Measurements from ENCODE around the gene TLR7.

The TLR7 gene

DNA sequence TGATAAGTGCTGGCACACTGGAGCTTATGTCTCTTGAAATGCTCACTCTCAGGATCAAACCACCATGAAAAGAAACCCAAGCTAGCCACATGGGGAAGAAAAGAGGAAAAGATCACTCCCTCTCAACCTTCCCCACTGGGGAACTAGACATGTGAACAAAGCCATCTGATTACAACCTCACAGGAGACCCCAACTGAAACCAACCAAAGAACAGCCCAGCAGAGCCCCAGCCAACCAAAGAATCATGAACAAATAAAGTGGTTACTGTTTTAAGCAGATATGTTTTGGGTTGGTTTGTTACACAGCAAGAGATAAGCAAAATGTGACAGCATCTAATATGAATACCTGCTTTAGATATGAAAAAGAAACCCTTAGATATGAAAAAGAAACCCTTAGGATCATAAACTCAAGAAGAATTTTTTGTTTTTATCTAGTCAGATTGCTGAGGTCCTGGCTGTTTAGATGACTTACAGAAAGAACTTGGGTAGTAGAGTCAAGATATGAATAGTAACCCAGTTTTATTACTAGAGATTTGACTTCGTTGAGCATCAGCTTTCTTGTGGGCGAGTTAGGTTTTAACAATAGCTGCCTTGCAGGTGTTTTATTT, 23.7 kb upstream of the TLR7 start:
- no peaks in the 10 kb centered on the region for H3F3A ChIP-seq (ENCODE audit: low read depth)
- H3K9me2 ChIP-seq (replicated peaks; ENCODE audit: low read depth, low read length) = no peaks in the 10 kb centered on the region
- H3K4me1 ChIP-seq (ENCODE audit: insufficient read depth, low read length, poor library complexity, severe bottlenecking) = no peaks in the 10 kb centered on the region
- H3K9me3 ChIP-seq (ENCODE audit: insufficient read depth, low read depth, low read length) = no peaks in the 10 kb centered on the region
- H3K4me2 ChIP-seq (ENCODE audit: low read depth, low read length, poor library complexity, severe bottlenecking) = no peak overlapping the region
- no peak overlapping the region for H3K4me3 ChIP-seq (ENCODE audit: low read length, poor library complexity, severe bottlenecking)
- H3K9ac ChIP-seq (ENCODE audit: low read depth, low read length, poor library complexity, severe bottlenecking) = no peak overlapping the region
- no peaks in the 10 kb centered on the region for H3K79me2 ChIP-seq (ENCODE audit: insufficient read depth, low read length)
- no peaks in the 10 kb centered on the region for H4K20me1 ChIP-seq (ENCODE audit: insufficient read depth, low read length, poor library complexity, severe bottlenecking)
- no peaks in the 10 kb centered on the region for H3K27me3 ChIP-seq (ENCODE audit: insufficient read depth, low read length, poor library complexity, severe bottlenecking)
- no peaks in the 10 kb centered on the region for H3K36me3 ChIP-seq (ENCODE audit: insufficient read depth, low read length)
- H2AFZ ChIP-seq (ENCODE audit: low read length) = no peak overlapping the region
- TF ChIP-seq EZH2phosphoT487 (IDR thresholded peaks at IDR 0.05; ENCODE audit: borderline replicate concordance) (no peak), CTCF (conservative IDR thresholded peaks at IDR 0.05; ENCODE audit: low read length) (no peak)

DNA sequence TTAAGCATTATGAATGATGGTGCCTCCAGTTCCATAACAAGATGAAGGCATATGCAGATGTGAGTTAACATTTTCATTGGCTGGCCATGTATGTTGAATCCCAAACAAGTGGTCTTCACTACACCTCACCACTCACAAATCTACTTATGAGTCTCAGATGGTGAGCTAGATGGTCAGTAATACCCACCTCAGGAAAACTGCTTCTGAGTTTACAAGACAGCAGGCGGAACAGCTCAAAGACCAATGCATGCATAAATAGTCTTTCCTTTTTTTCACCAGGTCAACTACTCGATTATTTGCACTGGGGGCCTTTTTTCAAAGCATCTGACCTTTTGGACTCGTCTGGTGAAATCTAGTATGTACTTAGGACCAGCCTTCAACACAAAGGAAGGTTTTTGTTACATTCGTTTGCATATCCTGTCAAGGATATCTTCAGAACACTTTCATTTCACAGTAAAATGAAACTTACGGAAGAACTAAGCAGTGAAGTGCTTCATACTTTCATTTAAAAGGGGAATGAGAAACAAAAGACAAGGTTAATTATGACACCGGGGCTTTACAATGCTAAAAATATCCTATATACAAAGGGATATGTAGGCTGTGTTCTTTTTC, 23.1 kb upstream of the TLR7 start:
- Histone ChIP-seq H3K9me3 (ENCODE audit: insufficient read depth, low read depth, low read length) (no peaks in the 10 kb centered on the region), H3K4me3 (ENCODE audit: low read length, poor library complexity, severe bottlenecking) (no peak overlapping the region), H3K36me3 (ENCODE audit: insufficient read depth, low read length) (no peaks in the 10 kb centered on the region), H3K27me3 (ENCODE audit: insufficient read depth, low read length, poor library complexity, severe bottlenecking) (no peaks in the 10 kb centered on the region), H3F3A (ENCODE audit: low read depth) (no peaks in the 10 kb centered on the region), H4K20me1 (ENCODE audit: insufficient read depth, low read length, poor library complexity, severe bottlenecking) (no peaks in the 10 kb centered on the region), H2AFZ (ENCODE audit: low read length) (no peak overlapping the region), H3K9me2 (replicated peaks; ENCODE audit: low read depth, low read length) (no peaks in the 10 kb centered on the region), H3K4me2 (ENCODE audit: low read depth, low read length, poor library complexity, severe bottlenecking) (no peak overlapping the region), H3K4me1 (ENCODE audit: insufficient read depth, low read length, poor library complexity, severe bottlenecking) (no peaks in the 10 kb centered on the region), H3K79me2 (ENCODE audit: insufficient read depth, low read length) (no peaks in the 10 kb centered on the region), H3K9ac (ENCODE audit: low read depth, low read length, poor library complexity, severe bottlenecking) (no peak overlapping the region)
- TF ChIP-seq CTCF (conservative IDR thresholded peaks at IDR 0.05; ENCODE audit: low read length) (no peak), EZH2phosphoT487 (IDR thresholded peaks at IDR 0.05; ENCODE audit: borderline replicate concordance) (no peak)

DNA sequence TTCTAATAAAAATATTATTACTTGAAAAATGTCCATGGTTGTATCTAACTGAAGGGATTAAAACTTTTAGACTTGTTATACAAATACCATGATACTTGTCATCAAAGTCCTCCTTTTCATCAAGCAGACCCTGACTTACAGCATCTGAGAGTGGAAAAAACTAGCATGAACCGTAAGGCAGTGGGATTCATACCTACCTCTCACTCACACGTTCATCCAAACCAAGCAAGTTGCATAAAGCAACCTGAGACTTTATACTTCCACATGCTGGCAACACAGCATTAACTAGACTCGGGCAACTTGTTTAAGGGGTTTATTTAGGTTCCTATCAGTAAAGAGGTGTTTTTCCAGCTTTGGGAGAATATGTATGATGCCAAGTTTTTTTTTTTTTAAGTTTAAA, 22.6 kb upstream of the TLR7 start:
- no peak overlapping the region for H3K9ac ChIP-seq (ENCODE audit: low read depth, low read length, poor library complexity, severe bottlenecking)
- no peaks in the 10 kb centered on the region for H3K4me1 ChIP-seq (ENCODE audit: insufficient read depth, low read length, poor library complexity, severe bottlenecking)
- TF ChIP-seq CTCF (conservative IDR thresholded peaks at IDR 0.05; ENCODE audit: low read length) = no peak
- no peak overlapping the region for H2AFZ ChIP-seq (ENCODE audit: low read length)
- no peak overlapping the region for H3K4me3 ChIP-seq (ENCODE audit: low read length, poor library complexity, severe bottlenecking)
- no peaks in the 10 kb centered on the region for H3K9me3 ChIP-seq (ENCODE audit: insufficient read depth, low read depth, low read length)
- H3K4me2 ChIP-seq (ENCODE audit: low read depth, low read length, poor library complexity, severe bottlenecking) = no peak overlapping the region
- no peaks in the 10 kb centered on the region for H3K9me2 ChIP-seq (replicated peaks; ENCODE audit: low read depth, low read length)
- no peaks in the 10 kb centered on the region for H3F3A ChIP-seq (ENCODE audit: low read depth)
- H3K27me3 ChIP-seq (ENCODE audit: insufficient read depth, low read length, poor library complexity, severe bottlenecking) = no peaks in the 10 kb centered on the region
- no peaks in the 10 kb centered on the region for H4K20me1 ChIP-seq (ENCODE audit: insufficient read depth, low read length, poor library complexity, severe bottlenecking)
- no peaks in the 10 kb centered on the region for H3K79me2 ChIP-seq (ENCODE audit: insufficient read depth, low read length)
- H3K36me3 ChIP-seq (ENCODE audit: insufficient read depth, low read length) = no peaks in the 10 kb centered on the region

All from Loucy (cell line).